ENCODE results near the gene ELAC2.

GRCh38 chr17:12974005-12974531 is 43.8 kb downstream of the ELAC2 start:
- TF ChIP-seq CTCF (IDR thresholded peaks at IDR 0.05) (no peak), POLR2AphosphoS5 (IDR thresholded peaks at IDR 0.05) (no peak), POLR2A (IDR thresholded peaks at IDR 0.05) (no peak)
